GM18508 (cell line): ENCODE measurements around the gene NACC1.

ENCODE experiments used
- ATAC-seq: cut with Tn5 transposase; IDR thresholded peaks from one replicate; pipeline ENCODE4 v1.9.1; 2021; ENCODE audit warnings: moderate number of reproducible peaks; ENCODE audit not compliant: insufficient read depth, unreplicated experiment

The NACC1 gene

GRCh38 chr19:13118424-13119193 is 545 bp downstream of the NACC1 start:
- ATAC-seq: no peak

- no peak for ATAC-seq
Measured at GRCh38 chr19:13119627-13120026, 1.6 kb downstream of the NACC1 start.

DNA sequence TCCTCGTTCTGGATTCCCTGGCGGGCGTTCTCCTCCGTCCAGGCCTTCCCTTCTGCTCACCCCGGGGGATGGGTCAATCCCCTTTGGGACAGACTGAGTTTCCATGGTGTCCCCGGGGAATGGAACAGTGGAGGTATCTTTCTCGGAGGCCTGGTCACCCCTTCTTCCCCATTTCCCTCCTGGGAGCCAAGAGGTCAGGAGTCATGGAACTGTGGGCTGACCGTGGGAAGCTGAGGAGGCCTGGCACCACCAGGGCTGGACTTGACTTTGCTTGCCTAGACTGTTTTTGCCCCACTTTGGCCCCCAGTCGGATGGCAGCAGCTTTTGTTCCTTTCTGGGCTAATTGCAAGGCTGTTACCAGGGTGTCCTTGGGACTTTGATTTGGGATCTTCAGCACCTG is 2.0 kb downstream of the NACC1 start:
- no peak for ATAC-seq

DNA sequence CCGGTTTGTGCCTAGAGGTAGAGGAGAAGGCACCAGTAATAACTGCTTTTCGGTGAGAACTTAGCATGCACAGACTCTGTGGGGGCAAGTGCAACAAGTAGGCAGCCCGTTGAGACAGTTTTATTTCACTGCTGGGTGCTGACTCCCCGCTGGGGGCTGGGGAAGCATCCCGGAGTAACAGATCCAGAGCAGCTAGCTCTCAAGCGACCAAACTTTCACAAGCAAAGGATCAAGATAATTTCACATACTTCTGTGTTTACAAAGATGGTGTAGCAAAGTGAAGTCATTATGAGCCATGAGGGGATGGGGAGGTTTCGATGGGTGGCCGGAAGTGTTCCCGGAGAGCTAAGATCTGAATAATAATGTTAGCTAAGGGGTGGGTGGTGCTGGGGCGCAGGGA is 2.8 kb downstream of the NACC1 start:
- no peak for ATAC-seq

DNA sequence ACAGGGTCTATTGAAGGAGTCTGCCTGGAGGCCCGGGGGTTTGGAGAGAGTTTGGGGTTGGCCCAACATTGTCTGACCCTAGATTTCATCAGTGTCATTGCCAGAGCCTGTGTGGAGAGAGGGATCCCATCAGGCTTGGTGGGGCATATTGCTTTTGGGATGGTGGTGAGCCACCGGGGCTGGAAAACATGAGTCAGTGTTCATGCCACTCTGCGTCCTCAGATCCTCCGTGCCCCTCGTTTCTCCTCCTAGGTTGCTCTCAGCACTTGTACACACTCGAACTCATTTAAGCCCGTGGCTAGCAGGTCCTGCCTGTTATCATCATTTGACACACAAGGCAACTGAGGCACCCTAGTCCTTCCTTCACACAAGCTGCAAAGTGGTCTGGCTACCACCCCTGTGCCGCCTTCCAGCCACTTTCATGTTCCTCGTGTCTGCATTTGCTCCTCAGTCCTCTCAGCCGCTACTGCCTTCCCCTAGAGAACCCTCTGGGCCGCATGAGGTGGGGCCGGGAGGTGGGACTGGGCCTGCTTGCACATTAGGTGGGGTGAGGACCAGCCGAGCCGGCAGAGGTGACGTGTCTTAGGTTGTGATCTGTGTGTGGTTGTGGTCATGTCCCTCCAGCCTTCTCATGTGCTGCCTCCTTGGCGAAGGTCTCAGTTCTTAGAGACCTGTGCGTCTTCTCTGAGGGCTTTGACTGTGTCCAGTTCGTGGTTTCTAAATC is 3.6 kb downstream of the NACC1 start:
- ATAC-seq: no peak

- no peak for ATAC-seq
Measured at GRCh38 chr19:13122275-13122878, 4.3 kb downstream of the NACC1 start.

- ATAC-seq: no peak
Measured at GRCh38 chr19:13122980-13123957, 5.2 kb downstream of the NACC1 start.

- no peak for ATAC-seq
Measured at GRCh38 chr19:13127051-13127450, 9.0 kb downstream of the NACC1 start.

- ATAC-seq: no peak
Measured at GRCh38 chr19:13127811-13128575, 9.9 kb downstream of the NACC1 start.

DNA sequence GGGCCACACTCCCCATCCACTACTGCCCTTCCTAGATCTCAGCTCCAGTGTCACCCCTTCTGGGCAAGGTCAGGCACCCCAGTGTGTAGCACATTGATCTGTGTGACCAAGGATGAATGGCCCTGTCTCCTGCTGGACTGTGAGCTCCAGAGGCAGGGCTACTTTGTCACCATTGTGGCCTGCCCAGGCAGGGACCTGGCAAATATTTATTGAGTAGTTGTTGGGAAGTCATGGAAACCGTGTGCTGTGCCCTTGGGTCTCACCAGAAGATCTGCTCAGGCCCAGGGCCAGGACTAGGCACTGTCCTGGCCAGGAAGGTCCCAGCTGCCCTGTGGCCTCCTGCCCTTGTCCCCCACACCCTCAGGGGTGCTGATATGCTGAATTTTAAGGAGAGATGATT is 10.5 kb downstream of the NACC1 start:
- no peak for ATAC-seq

GRCh38 chr19:13129384-13129783 is 11.3 kb downstream of the NACC1 start:
- no peak for ATAC-seq

DNA sequence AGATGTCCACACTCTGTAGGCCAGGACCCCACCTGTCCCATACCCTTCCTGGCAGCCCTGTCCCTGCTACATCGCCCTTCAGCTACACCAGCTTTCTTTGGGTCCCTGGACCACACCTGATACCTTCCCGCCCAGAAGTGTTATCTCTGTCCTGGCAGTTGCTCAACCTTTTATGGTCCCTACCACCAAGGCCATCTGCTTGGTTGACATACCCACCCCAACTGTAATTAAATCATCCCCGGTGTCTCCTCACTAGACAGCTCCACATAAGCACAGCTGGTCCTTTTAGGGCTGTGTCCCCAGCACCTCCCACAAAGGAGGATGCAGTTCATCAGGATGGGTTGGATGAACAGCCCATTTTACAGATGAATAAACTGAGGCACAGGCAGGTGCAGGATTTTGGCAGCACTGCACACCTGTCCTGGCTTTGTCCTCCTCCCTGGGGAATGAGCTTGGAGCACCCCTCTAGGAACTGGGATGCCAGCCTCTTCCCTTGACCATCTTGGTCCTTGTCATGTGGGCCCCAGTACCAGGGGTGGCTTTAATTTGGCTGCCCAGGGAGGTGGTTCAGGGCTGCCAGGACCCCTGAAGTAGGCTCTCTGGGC is 12.9 kb downstream of the NACC1 start:
- no peak for ATAC-seq

- no peak for ATAC-seq
Measured at GRCh38 chr19:13132471-13133180, 14.6 kb downstream of the NACC1 start.

DNA sequence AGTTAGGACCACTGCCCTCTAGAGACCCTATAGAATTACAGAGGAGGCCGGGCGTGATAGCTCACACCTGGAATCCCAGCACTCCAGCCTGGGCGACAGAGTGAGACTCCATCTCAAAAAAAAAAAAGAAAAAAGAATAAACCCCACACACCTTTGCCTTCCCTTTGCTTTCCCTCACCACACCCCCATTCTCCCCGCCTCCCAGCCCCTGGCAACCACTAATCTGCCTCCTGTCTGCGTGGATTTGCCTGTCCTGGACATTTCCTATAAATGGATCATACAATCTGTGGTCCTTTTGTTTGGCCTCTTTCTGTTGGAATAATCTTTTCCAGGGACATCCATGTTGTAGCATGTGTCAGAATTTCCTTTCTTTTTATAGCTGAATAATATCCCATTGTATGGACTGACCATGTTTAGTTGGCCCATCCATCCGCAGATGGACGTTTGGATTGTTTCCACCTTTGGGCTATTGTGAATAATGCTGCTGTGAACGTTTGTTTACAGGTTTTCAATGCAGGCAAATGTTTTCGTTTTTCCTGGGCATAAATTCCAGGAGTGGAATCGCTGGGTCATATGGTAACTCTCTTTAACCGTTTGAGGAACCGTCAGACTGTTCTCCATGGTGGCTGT is 15.3 kb downstream of the NACC1 start:
- no peak for ATAC-seq

DNA sequence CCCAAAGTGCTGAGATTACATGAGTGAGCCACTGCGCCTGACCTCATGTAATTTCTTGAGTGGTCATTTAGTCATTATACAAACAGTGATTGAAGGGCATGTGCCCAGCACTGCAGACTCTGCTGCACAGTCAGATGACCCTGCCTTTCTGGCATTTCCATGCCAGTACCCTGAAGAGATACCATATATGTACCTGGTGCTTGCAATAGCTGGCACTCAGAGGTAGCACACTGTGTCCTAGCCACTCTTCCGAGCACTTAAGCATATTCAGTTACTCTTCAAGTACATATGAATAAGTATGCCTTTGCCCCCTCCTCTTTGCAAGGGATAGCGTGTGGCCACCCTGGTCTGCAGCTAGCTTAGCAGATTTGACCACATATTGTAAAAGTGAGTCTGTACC is 16.6 kb downstream of the NACC1 start:
- ATAC-seq: no peak

DNA sequence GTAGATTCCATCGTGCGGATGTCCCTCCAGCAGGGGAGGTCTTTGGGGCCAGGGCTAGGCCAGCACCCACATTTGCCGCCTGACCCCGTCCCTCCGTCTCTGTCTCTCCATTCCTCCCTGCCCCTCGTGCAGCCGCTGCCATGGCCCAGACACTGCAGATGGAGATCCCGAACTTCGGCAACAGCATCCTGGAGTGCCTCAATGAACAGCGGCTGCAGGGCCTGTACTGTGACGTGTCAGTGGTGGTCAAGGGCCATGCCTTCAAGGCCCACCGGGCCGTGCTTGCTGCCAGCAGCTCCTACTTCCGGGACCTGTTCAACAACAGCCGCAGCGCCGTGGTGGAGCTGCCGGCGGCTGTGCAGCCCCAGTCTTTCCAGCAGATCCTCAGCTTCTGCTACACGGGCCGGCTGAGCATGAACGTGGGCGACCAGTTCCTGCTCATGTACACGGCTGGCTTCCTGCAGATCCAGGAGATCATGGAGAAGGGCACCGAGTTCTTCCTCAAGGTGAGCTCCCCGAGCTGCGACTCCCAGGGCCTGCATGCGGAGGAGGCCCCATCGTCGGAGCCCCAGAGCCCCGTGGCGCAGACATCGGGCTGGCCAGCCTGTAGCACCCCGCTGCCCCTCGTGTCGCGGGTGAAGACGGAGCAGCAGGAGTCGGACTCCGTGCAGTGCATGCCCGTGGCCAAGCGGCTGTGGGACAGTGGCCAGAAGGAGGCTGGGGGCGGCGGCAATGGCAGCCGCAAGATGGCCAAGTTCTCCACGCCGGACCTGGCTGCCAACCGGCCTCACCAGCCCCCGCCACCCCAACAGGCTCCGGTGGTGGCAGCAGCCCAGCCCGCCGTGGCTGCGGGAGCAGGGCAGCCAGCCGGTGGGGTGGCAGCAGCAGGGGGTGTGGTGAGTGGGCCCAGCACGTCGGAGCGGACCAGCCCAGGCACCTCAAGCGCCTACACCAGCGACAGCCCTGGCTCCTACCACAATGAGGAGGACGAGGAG is 17.3 kb downstream of the NACC1 start:
- no peak for ATAC-seq

DNA sequence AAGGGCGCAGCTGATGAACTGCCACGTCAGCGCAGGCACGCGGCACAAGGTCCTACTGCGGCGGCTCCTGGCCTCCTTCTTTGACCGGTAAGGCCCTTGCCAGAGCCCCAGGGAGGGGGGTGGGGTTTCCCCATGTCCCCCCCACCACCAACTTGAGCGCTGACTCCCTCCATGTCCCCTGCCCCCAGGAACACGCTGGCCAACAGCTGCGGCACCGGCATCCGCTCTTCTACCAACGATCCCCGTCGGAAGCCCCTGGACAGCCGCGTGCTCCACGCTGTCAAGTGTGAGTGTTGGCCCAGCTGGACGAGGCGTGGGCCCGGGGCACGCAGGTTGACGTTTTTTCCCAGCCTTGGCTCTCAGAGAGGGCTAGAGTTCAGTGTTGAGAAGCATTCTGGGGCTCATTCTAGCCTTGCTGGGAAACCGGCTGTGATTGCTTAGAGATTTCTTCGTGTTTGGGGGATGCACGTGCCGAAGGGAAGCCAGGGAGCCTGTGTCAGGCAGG is 19.3 kb downstream of the NACC1 start:
- ATAC-seq: no peak
